ENCODE measurements around the gene MAN2B1.

MAN2B1 gene

GRCh38 chr19:12610540-12611360, 55.8 kb downstream of the MAN2B1 start, which contains the start of the genes ZNF490 and ZNF791:
ZNF490 (minus strand) TSS chr19:12610813; CDS start chr19:12610680, 133 bp downstream.
ZNF791 (plus strand) TSS chr19:12610920; CDS start chr19:12611080, 160 bp downstream.
- peak; percentile 94 for FAIRE-seq

GRCh38 chr19:12607631-12608030, 58.9 kb downstream of the MAN2B1 start:
- no peak for FAIRE-seq

GRCh38 chr19:12606796-12607195, 59.7 kb downstream of the MAN2B1 start:
- no peak for FAIRE-seq

GRCh38 chr19:12603714-12604113, 62.8 kb downstream of the MAN2B1 start:
- no peak for FAIRE-seq

GRCh38 chr19:12597594-12597993, 68.9 kb downstream of the MAN2B1 start:
- no peak for FAIRE-seq

- FAIRE-seq, result no peak
Measured at GRCh38 chr19:12596927-12597548, 69.5 kb downstream of the MAN2B1 start.
